T47D (cell line): ENCODE measurements around the gene PPCDC.

Source experiments
- DNase-seq, 2 experiments: peaks; one replicate each; pipeline versions ENCODE4 v3.0.0 to v3.0.0-alpha.2; 2011 to 2012; ENCODE audit warnings: low read depth in 1 of 2, low spot score in 1 of 2
- JUND ChIP-seq: IDR thresholded peaks from 2 replicates; pipeline ENCODE4 v1.6.1; 2012; ENCODE audit warnings: low read depth
- in situ Hi-C: cut with HindIII; loops from 2 replicates; pipeline ENCODE4 v1.10.0; 2016; ENCODE audit warnings: low sequenced_read_pairs, low pct_unique_long_range_greater_than_20kb

Gene PPCDC

DNA sequence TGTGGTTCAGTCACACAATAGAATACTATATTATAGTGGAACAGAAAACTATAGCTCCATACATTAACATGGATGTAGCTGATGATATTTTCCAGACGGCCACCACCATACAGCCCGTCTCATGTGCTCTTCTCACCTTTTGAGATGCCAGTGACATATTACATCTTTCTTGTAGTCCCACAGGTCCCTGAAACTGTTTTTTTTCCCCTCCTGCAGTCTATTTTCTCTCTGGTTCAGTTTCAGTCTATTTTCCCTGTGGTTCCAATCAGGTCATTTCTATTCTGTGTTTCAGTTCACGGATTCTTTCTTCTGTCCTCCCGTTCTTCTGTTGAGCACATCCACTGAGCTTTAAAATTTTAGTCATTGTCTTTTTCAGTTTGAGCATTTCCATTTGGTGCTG, 72.2 kb downstream of the PPCDC start:
- no peak for DNase-seq

DNA sequence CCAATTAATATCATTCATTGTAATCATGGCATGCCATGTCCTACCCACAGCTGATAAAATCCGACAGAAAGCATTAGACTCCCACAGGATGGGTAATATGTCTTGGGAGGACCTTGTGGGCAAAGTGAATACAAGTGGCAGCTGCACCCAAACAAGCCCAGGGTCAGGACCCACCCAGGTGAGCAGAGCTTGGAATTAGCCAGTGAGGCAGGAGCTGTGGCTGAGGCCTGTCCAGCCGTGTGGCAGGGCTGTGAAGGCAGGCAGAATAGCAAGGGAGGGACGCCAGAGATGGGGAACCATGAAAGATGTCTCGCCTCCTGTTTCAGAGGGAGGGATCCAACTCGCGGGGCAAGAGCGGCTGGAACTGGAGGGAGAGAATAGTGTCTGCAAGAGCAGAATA, 74.5 kb downstream of the PPCDC start:
- TF ChIP-seq JUND = no peak
- in situ Hi-C loops = no loop called here
- DNase-seq = no peak

More for the DNA sequence above, 72.2 kb downstream of the PPCDC start:
- in situ Hi-C loops = no loop called here
- TF ChIP-seq JUND = no peak

DNA sequence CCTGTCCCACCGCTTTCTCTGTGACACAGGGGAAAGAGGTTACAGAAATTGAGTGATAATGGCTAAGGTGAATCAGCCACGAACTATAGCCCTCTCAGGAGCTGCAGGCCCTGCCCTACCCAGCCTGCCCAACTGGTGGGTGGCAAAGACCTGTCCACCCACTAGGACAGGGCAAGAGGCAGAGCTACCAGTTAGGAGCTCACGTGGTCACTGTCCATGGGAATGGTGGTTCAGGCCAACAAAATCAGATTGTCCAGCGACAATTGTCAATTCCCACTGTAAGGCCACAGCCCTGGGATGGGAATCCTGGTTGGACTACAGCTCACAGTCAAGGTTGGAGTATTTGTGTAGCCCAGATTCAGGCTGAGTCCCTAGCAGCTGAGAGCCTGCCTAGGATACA, 75.0 kb downstream of the PPCDC start:
- no peak for TF ChIP-seq JUND
- DNase-seq = no peak
- in situ Hi-C loops = no loop called here
